SK-N-SH (cell line): Measurements from ENCODE around the gene LRMDA. TPM values are rescaled to one million over a fixed set of nuclear protein-coding genes. Genes with fewer than 3 reads are reported as not detected.

Experiments used
- CTCF ChIA-PET: fragments of 300-600, 350-600 bp; formaldehyde crosslinking; extraction: SDS; loops from one replicate; lab custom pipeline; 2021; lab: Yijun Ruan, JAX
- POLR2A ChIA-PET: fragments of 350-600 bp; sonication (Branson Sonifier 250); formaldehyde crosslinking; extraction: SDS; loops from one replicate; lab custom pipeline; 2020; ENCODE audit warnings: antibody characterized with exemption, inconsistent platforms; lab: Yijun Ruan, JAX
- DNase-seq: peaks from one replicate; pipeline ENCODE4 v3.0.0; 2012
- H2AFZ ChIP-seq: fragments of 200-600 bp; sonication (generic); 2 replicates; pipeline ENCODE4 v1.8.1; 2016; ENCODE audit warnings: antibody characterized with exemption, mild to moderate bottlenecking, low read depth
- H3F3A ChIP-seq: fragments of 200-600 bp; sonication (generic); replicated peaks from 2 replicates; pipeline ENCODE3; 2016; ENCODE audit warnings: antibody characterized with exemption, mild to moderate bottlenecking; ENCODE audit not compliant: insufficient read depth
- H3K27ac ChIP-seq, 2 experiments: fragments of 200-500 bp in 1 of 2; fragments of 200-600 bp in 1 of 2; sonication (Bioruptor generic) in 1 of 2; sonication (generic), shearing (Covaris generic) in 1 of 2; 2 replicates each; pipeline versions ENCODE4 v1.5.1 to v1.6.1; 2014 to 2016; ENCODE audit warnings: low read depth in 2 of 2, inconsistent platforms in 1 of 2, low read length in 1 of 2, mild to moderate bottlenecking in 1 of 2, mixed read lengths in 1 of 2
- H3K27me3 ChIP-seq: fragments of 200-600 bp; sonication (generic), shearing (Covaris generic); 2 replicates; pipeline ENCODE4 v1.6.1; 2016; ENCODE audit warnings: mixed run types; ENCODE audit not compliant: insufficient read depth
- H3K36me3 ChIP-seq, 2 experiments: fragments of 200-500 bp in 1 of 2; fragments of 200-600 bp in 1 of 2; sonication (Bioruptor generic) in 1 of 2; sonication (generic) in 1 of 2; replicated peaks in 1 of 2; 2 replicates each; pipeline versions ENCODE3 to v1.5.1; 2014 to 2016; ENCODE audit warnings: low read length in 1 of 2, mild to moderate bottlenecking in 1 of 2; ENCODE audit not compliant: insufficient read depth in 2 of 2, control insufficient read depth in 1 of 2
- H3K4me1 ChIP-seq, 2 experiments: fragments of 200-500 bp in 1 of 2; fragments of 200-600 bp in 1 of 2; sonication (Bioruptor generic) in 1 of 2; sonication (generic), shearing (Covaris generic) in 1 of 2; 2 replicates each; pipeline versions ENCODE4 v1.5.1 to v1.6.1; 2014 to 2016; ENCODE audit warnings: low read depth in 1 of 2, low read length in 1 of 2, mixed run types in 1 of 2; ENCODE audit not compliant: insufficient read depth in 2 of 2, control insufficient read depth in 1 of 2
- H3K4me2 ChIP-seq: fragments of 200-600 bp; sonication (generic), shearing (Covaris generic); 2 replicates; pipeline ENCODE4 v1.6.1; 2017; ENCODE audit warnings: mixed run types
- H3K4me3 ChIP-seq, 2 experiments: fragments of 200-500 bp in 1 of 2; fragments of 200-600 bp in 1 of 2; sonication (Bioruptor generic) in 1 of 2; sonication (generic), shearing (Covaris generic) in 1 of 2; 2 replicates each; pipeline versions ENCODE4 v1.5.1 to v1.8.1; 2014 to 2016; ENCODE audit warnings: low read depth in 2 of 2, inconsistent platforms in 1 of 2, low read length in 1 of 2, mild to moderate bottlenecking in 1 of 2, mixed read lengths in 1 of 2, moderate library complexity in 1 of 2
- H3K79me2 ChIP-seq: fragments of 200-600 bp; sonication (generic); 2 replicates; pipeline ENCODE4 v1.8.1; 2017; ENCODE audit warnings: mild to moderate bottlenecking; ENCODE audit not compliant: insufficient read depth
- H3K9ac ChIP-seq: fragments of 200-600 bp; sonication (generic); 2 replicates; pipeline ENCODE4 v1.6.1; 2017; ENCODE audit warnings: mixed run types
- H3K9me2 ChIP-seq: fragments of 200-600 bp; sonication (generic); 2 replicates; pipeline ENCODE4 v1.6.1; 2017; ENCODE audit warnings: mixed run types
- H3K9me3 ChIP-seq: fragments of 200-600 bp; sonication (generic); 2 replicates; pipeline ENCODE4 v1.6.1; 2017; ENCODE audit warnings: mixed run types, mild to moderate bottlenecking, moderate library complexity
- H4K20me1 ChIP-seq: fragments of 200-600 bp; sonication (generic); 2 replicates; pipeline ENCODE4 v1.6.1; 2017; ENCODE audit warnings: mild to moderate bottlenecking, mixed run types; ENCODE audit not compliant: insufficient read depth
- CHD2 ChIP-seq: fragments of 150-350 bp; IDR thresholded peaks from 2 replicates; pipeline ENCODE4 v1.6.1; 2018; ENCODE audit warnings: low read length; ENCODE audit not compliant: partially characterized antibody
- CTCF ChIP-seq: fragments of 200-600 bp; sonication (generic); IDR thresholded peaks from 2 replicates; pipeline ENCODE4 v1.6.1; 2017; ENCODE audit warnings: antibody characterized with exemption, mild to moderate bottlenecking, moderate library complexity
- EZH2phosphoT487 ChIP-seq: fragments of 200-600 bp; sonication (generic); IDR thresholded peaks from 2 replicates; pipeline ENCODE4 v1.6.1; 2017; ENCODE audit warnings: low read depth, mixed run types, mild to moderate bottlenecking, antibody characterized with exemption, moderate library complexity, borderline replicate concordance
- FOXJ3 ChIP-seq: sonication (generic); formaldehyde crosslinking; IDR thresholded peaks from 2 replicates; pipeline ENCODE4 v1.5.1; 2020; ENCODE audit warnings: mild to moderate bottlenecking, missing genetic modification reagents
- FOXM1 ChIP-seq: IDR thresholded peaks from 2 replicates; pipeline ENCODE4 v1.4.0; 2012; ENCODE audit warnings: low read depth, mild to moderate bottlenecking
- GABPA ChIP-seq: IDR thresholded peaks from 2 replicates; pipeline ENCODE4 v1.4.0; 2012; ENCODE audit warnings: low read depth, mild to moderate bottlenecking
- GATA2 ChIP-seq: sonication (generic); formaldehyde crosslinking; IDR thresholded peaks from 2 replicates; pipeline ENCODE4 v1.5.0; 2020; ENCODE audit warnings: mild to moderate bottlenecking, missing genetic modification reagents
- MAX ChIP-seq: IDR thresholded peaks from 2 replicates; pipeline ENCODE4 v1.4.0; 2012; ENCODE audit warnings: low read depth
- MEF2A ChIP-seq: IDR thresholded peaks from 2 replicates; pipeline ENCODE4 v1.4.0; 2012; ENCODE audit warnings: low read depth, borderline replicate concordance
- MXI1 ChIP-seq: IDR thresholded peaks from 2 replicates; pipeline ENCODE4 v1.6.1; 2012; ENCODE audit warnings: mild to moderate bottlenecking, low read depth, low read length, improper control_type of control experiment
- NFIC ChIP-seq: IDR thresholded peaks from 2 replicates; pipeline ENCODE4 v1.4.0; 2012; ENCODE audit warnings: borderline replicate concordance
- NRF1 ChIP-seq: IDR thresholded peaks from 2 replicates; pipeline ENCODE4 v1.6.1; 2012; ENCODE audit warnings: low read depth, mild to moderate bottlenecking, low read length
- PBX3 ChIP-seq: IDR thresholded peaks from 2 replicates; pipeline ENCODE4; 2012
- POLR2AphosphoS5 ChIP-seq: IDR thresholded peaks from 2 replicates; pipeline ENCODE4 v1.6.1; 2012; ENCODE audit warnings: low read depth, low read length
- RAD21 ChIP-seq: IDR thresholded peaks from 2 replicates; pipeline ENCODE4 v1.6.1; 2012; ENCODE audit warnings: mild to moderate bottlenecking, low read length
- RCOR1 ChIP-seq: fragments of 150-350 bp; IDR thresholded peaks from 2 replicates; pipeline ENCODE4 v1.6.1; 2017; ENCODE audit warnings: antibody characterized with exemption, low read length
- REST ChIP-seq: IDR thresholded peaks from 2 replicates; pipeline ENCODE4 v1.6.1; 2012; ENCODE audit warnings: mild to moderate bottlenecking, low read depth, low read length, moderate library complexity
- RFX5 ChIP-seq: IDR thresholded peaks from 2 replicates; pipeline ENCODE4 v1.6.1; 2012; ENCODE audit warnings: mild to moderate bottlenecking, improper control_type of control experiment, low read length
- RXRA ChIP-seq: IDR thresholded peaks from 2 replicates; pipeline ENCODE4 v1.4.0; 2012; ENCODE audit warnings: low read depth, mild to moderate bottlenecking, borderline replicate concordance
- SMC3 ChIP-seq: IDR thresholded peaks from 2 replicates; pipeline ENCODE4 v1.6.1; 2012; ENCODE audit warnings: low read depth, low read length, improper control_type of control experiment
- TCF12 ChIP-seq: IDR thresholded peaks from 2 replicates; pipeline ENCODE4 v1.4.0; 2012
- USF1 ChIP-seq: IDR thresholded peaks from 2 replicates; pipeline ENCODE4 v1.4.0; 2012; ENCODE audit warnings: low read depth, borderline replicate concordance
- USF2 ChIP-seq: fragments of 150-350 bp; IDR thresholded peaks from 2 replicates; pipeline ENCODE4 v1.6.1; 2017; ENCODE audit warnings: antibody characterized with exemption, low read length, low read depth, borderline replicate concordance
- YY1 ChIP-seq: IDR thresholded peaks from 2 replicates; pipeline ENCODE4 v1.4.0; 2012; ENCODE audit warnings: low read depth, mild to moderate bottlenecking
- ZBTB33 ChIP-seq: IDR thresholded peaks from 2 replicates; pipeline ENCODE4 v1.4.0; 2012; ENCODE audit warnings: low read depth, borderline replicate concordance
- WGBS: methylation state at CpG from one replicate; pipeline ENCODE4 v1.1.6; 2017; ENCODE audit warnings: low lambda C conversion rate; 5-methylcytosine and 5-hydroxymethylcytosine counted together
- polyA plus RNA-seq, 3 experiments: library from polyadenylated mRNA; depleted of rRNA; stranded (reverse); fragments of >200 nt; gene quantifications; 2 replicates each; pipeline ENCODE4 v1.2.3, GENCODE V29; 2012

The LRMDA gene
- polyA plus RNA-seq, 1 of the 3 experiments (the other 2 are of a cell fraction), result 0.95 TPM

GRCh38 chr10:76492026-76492425 lies 1060.6 kb downstream of the LRMDA start:
- Histone ChIP-seq H3F3A (peaks cover 8% of the 10 kb centered on the region), H3K9ac (no peak overlapping the region), H3K4me1 (no peaks in the 10 kb centered on the region), H3K36me3 (no peaks in the 10 kb centered on the region), H4K20me1 (no peaks in the 10 kb centered on the region), H3K27ac (peak overlapping the region in 1 of 2 experiments; percentile 34; a peak in 2 of 4 replicates), H3K9me2 (no peaks in the 10 kb centered on the region), H3K79me2 (no peaks in the 10 kb centered on the region), H3K27me3 (no peaks in the 10 kb centered on the region), H2AFZ (no peak overlapping the region; the same call in 1 of the 2 replicates), H3K4me3 (no peak overlapping the region), H3K4me2 (no peak overlapping the region), H3K9me3 (peaks cover 20% of the 10 kb centered on the region)
- POLR2A ChIA-PET, result no interaction called here
- CTCF ChIA-PET, result no interaction called here
- 24% methylated on average over 3 of the region's 3 CpGs for WGBS
- no peak for DNase-seq
- TF ChIP-seq YY1 (no peak), FOXM1 (no peak), TCF12 (peak; percentile 62), RAD21 (no peak), RFX5 (no peak), USF1 (no peak), CHD2 (no peak), FOXJ3 (CRISPR knock-in tag) (no peak), EZH2phosphoT487 (no peak), GATA2 (no peak), REST (no peak), SMC3 (no peak), NRF1 (no peak), MEF2A (no peak), NFIC (no peak), RCOR1 (no peak), CTCF (no peak), POLR2AphosphoS5 (no peak), PBX3 (peak; percentile 46; the same call in 1 of the 2 replicates), ZBTB33 (no peak), RXRA (peak; percentile 68; the same call in 1 of the 2 replicates), USF2 (no peak), MXI1 (no peak), GABPA (no peak), MAX (no peak)
